DMS53 treated with DMSO at 0.1 percent for 48 hours (cell line): ENCODE results near the gene PAK1IP1.
A peak's percentile ranks its signal among the peaks of the same experiment; 100 is the strongest.

Experiments used
- DNase-seq: peaks from one replicate; lab custom pipeline; 2025; ENCODE audit not compliant: unreplicated experiment; lab: John Stamatoyannopoulos, UW

Gene PAK1IP1

GRCh38 chr6:10690651-10691445, 3.9 kb upstream of the PAK1IP1 start:
- peak; percentile 11 for DNase-seq

DNA sequence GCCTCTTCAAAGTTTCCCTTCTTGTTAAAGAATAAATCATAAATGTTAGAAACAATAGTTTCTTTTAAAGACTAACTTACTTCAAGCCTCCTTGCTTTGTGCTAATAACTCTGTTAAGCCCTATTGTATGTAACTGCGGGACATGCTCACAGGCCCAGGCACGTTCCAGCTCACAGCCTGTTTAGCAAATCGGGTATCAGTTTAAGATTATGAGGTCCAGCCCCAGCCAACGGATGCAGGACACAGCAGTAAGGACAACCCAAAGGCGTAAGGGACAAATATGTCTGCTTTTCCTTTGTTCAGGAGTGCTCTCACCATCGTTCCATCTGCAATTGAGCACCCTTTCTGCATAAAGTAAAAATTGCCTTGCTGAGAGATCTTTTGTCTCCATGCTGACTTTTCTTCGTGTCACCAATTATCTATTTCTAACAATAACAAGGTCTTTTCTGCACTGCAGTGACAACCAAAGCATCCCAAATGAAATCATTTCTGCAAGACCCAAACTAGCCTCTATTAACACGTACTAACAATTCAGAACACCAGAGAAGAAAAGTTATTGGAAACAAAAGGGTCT, 1.7 kb upstream of the PAK1IP1 start:
- no peak for DNase-seq

DNA sequence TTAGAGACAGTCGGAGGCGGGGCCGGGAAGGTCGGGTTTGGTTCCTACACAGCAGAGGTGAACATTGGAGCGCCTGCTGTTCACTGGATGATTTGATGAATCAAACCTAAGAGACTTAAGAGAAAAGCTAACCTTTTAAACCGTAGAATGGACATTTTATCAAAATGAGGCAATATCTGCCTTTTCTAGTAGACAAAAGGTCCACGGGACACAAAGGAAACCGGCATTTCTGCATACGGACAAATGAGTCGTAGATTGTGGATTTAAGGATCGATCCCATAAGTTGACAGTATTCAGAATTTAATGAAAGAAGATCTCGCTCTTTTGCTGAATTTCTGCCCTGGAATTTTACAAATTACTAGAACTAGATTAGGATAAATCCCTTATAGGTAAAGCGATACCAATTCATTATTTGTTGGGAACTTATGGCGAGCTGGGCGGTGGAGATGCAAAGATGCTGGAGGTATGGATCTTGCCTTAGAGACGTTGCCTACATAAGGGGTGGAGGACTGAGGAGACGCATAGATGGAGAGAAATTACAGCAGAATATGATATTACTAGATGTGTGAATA, 400 bp downstream of the PAK1IP1 start:
- no peak for DNase-seq

DNA sequence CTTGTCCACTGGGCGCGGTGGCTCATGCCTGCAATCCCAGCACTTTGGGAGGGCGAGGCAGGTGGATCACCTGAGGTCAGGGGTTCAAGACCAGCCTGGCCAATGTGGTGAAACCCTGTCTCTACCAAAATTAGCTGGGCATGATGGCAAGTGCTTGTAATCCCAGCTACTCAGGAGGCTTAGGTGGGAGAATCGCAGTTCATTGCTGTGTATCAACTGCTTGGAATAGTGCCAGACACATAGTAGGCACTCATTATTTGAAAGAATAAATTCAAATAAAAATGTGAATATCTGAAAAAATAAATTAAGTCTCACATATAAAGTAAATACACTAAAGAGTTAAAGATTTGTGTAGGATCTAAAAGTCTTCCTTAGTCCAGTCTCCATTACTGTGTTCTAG, 1.9 kb downstream of the PAK1IP1 start:
- DNase-seq, result no peak

GRCh38 chr6:10713962-10714361, 19.2 kb downstream of the PAK1IP1 start:
- no peak for DNase-seq

- peak; percentile 6 for DNase-seq
Measured at GRCh38 chr6:10719296-10719963, 24.7 kb downstream of the PAK1IP1 start.

DNA sequence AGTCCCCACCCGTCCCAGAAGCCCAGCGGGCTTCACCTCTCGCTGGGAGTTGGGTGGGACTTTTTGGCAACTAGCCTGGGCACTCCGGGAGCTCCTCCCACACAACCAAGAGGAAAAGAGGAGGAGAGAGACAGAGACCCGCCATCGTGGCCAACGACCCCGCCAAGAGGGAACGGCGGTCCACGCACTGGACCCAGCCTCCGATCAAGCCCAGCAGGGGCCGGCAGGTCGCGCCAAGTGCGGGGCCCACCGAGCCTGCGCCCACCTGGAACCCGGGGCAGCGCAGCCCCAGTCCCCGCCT, 25.1 kb downstream of the PAK1IP1 start:
- no peak for DNase-seq

GRCh38 chr6:10720265-10720959, 25.6 kb downstream of the PAK1IP1 start:
- DNase-seq, result peak; percentile 21

GRCh38 chr6:10720960-10721849, 26.4 kb downstream of the PAK1IP1 start:
- peak; percentile 38 for DNase-seq

DNA sequence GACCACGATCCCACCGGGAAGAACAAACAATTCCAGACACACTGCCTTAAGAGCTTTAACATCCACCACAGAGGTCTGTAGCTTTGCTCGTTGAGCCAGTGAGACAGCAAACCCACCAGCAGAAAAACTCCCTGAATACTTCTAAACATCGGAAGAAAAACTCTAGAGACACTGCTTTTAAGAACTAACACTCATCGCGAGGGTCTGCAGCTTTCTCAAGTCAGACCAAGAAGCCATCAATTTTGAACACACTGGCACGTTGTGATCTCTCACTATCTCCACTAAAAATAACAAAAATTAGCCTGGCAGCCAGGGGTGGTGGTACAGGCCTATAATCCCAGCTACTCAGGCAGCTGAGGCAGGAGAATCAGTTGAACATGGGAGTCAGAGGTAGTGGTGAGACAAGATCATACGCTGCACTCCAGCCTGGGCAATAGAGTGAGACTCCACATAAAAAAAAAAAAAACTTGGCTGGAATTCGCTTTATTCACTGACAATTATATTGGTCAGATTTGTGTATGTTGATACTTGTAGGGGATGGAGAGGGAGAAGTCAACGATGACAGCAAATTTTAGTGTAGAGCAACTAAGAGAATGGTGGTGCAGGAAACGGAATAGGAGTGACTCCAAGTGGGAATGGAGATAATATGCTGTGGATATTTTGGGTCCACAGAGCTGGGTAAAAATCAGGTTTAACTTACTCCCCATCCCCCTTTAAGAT, 27.2 kb downstream of the PAK1IP1 start:
- no peak for DNase-seq

DNA sequence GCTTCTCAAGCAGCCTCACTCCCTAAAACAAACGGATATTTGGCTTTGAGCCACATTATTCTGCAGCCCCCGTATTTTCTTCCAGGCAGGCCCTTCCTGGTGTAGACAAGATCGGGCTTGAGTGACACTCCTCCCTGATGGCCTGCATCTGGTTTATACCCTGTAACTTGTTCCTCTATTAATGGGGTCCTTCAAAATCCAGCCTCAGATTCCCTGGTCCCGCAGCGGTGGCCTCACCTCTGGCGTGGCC, 27.7 kb downstream of the PAK1IP1 start:
- DNase-seq, result no peak

DNA sequence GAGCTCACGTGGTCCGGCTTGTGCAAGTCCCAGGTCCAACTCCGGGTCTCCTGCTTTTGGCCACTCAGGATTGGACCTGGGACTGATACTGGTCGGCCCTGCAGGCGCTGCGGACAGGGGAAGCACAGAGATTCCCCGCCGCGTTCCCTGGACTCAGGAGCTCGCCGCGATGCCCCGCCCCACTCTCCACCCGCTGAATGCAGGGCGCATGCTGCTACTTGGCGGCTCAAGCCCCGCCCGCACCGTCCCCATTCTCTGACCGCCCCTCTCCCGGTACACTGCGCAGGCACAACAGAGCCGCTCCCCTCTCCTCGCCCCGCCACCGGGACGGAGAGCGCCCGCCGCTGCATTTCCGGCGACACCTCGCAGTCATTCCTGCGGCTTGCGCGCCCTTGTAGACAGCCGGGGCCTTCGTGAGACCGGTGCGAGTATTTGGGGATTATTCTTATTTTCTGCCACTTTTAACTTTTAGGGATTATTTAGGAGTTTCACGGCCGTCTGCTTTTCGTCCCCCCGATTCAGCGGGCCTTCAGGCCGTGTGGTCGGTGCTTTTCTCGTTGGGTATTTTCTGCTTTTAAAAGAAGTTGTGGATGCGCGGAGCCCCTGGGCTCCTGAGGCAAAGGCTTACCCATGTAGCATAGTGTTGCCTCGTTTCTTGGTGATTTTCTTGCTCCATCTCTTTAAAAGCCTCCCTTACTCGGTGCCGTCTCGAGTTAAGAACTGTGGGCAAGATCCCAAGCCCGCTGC, 28.2 kb downstream of the PAK1IP1 start, which contains the start of gene TMEM14C:
Gene TMEM14C, plus strand, starts transcription at position 251 of the 747 bp plus-strand sequence. CDS start 1,544 bp downstream, outside the sequence.
- DNase-seq, result peak; percentile 92

DNA sequence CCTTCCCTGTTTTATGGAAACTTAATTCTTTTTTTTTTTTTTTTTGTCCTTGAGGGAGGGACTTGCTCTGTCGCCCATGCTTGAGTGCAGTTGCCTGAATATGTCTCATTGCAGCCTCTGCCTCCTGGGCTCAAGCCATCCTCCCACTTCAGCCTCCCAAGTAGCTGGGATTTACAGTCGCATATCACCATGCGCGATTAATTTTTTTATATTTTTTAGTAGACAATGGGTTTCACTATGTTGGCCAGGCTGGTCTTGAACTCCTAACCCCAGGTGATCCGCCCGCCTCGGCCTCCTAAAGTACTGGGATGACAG, 28.8 kb downstream of the PAK1IP1 start:
- no peak for DNase-seq

DNA sequence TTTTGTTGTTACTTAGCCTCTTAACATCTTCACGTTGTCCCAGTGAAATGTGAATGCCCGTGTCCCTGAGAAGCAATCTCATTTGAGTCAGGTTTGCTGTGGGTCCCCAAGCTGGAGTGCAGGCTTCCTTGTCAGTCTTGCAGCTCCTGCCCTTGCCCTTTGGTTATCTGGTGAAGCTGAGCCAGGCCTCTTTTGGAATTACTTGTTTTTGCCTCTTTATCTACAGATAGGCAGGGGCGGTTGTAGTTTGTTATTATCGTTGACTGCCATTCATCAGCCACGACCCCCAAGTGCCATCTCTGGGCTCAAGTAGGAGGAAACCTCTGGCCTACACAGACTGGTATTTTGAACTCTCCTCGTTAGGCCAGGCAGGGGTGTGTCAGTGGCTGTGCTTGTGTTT, 30.3 kb downstream of the PAK1IP1 start:
- no peak for DNase-seq

DNA sequence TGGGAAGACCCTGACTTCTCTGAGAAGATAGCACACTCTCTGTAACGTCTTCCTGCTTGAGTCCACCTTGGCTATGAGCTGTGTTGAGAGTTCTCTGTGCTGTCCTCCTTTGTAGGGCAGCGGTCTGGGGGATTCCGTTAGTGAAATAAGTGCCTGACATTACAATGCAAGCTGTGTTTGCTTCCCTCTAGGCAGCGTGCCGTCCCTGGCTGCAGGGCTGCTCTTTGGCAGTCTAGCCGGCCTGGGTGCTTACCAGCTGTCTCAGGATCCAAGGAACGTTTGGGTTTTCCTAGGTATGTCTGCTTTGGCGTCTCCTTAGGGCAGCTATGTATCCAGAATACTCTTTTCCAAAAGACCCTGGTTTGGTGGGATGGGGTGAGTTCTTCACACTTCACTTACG, 30.9 kb downstream of the PAK1IP1 start:
- DNase-seq, result no peak

GRCh38 chr6:10730254-10730653, 35.5 kb downstream of the PAK1IP1 start:
- no peak for DNase-seq

GRCh38 chr6:10733151-10733715, 38.5 kb downstream of the PAK1IP1 start:
- DNase-seq, result no peak

GRCh38 chr6:10733863-10734262, 39.1 kb downstream of the PAK1IP1 start:
- DNase-seq, result no peak

DNA sequence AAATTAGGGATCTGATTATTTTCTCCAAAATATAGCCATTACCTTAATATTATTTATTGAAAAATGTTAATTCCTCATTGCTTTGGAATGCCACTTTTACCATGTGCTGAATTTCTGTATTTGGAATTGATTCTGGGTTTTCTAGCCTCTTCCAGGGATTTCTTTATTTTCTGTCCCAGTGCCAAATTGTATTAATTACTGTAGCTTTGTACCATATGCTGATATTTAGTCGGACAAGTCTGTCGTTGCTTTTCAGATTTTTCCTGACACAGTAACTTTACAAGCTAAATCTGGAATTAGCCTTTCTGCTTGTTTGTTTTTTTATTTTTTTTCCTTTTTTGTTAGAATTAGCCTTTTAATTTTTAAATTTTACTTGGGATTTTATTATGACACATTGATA, 42.0 kb downstream of the PAK1IP1 start:
- DNase-seq, result no peak
